GM12864 (cell line): ENCODE results near the gene FBXW5.
A peak's percentile ranks its signal among the peaks of the same experiment; 100 is the strongest.

ENCODE experiments used
- DNase-seq: peaks from one replicate; pipeline ENCODE4 v3.0.0-alpha.2; 2011; ENCODE audit warnings: low read depth
- H3K4me3 ChIP-seq: 2 replicates; pipeline ENCODE4 v1.5.1; 2011; ENCODE audit warnings: mild to moderate bottlenecking, low read depth, low read length, control low read depth
- TF ChIP-seq, protein P1 (sequence below): IDR thresholded peaks from 2 replicates; pipeline ENCODE4 v1.5.1; 2011; ENCODE audit warnings: low read depth, mild to moderate bottlenecking, moderate library complexity, low read length, control low read depth, inconsistent platforms; ENCODE audit errors: missing control alignments

Gene FBXW5

DNA sequence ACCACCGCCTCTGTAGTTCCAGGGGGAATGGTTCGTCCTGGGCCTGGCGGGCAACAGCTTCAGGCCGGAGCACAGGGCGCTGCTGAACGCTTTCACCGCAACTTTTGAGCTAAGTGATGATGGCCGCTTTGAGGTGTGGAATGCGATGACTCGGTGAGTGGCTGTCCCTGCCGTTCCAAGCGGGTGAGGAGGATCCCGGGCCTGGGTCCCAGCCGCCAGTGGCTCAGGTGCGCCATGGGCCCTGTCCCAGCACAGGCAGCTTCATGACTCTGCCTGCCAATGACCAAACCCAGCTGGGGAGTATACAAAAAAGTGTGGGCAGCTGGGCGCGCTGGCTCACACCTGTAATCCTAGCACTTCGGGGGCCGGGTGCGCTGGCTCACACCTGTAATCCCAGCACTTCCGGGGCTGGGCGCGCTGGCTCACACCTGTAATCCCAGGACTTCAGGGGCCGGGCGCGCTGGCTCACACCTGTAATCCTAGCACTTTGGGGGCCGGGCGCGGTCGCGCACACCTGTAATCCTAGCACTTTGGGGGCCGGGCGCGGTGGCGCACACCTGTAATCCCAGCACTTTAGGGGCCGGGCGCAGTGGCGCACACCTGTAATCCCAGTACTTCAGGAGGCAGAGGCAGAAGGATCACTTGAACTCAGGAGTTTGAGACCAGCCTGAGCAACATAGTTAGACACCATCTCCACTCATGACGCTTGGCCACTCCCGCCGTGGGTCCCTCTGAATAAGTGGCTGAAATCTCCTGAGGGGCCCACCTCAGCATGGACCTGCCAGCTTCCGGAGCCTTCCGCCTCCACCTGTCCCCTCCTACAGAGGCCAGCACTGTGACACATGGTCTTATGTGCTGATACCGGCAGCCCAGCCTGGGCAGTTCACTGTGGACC, 8.6 kb upstream of the FBXW5 start:
- TF ChIP-seq, protein P1, sequence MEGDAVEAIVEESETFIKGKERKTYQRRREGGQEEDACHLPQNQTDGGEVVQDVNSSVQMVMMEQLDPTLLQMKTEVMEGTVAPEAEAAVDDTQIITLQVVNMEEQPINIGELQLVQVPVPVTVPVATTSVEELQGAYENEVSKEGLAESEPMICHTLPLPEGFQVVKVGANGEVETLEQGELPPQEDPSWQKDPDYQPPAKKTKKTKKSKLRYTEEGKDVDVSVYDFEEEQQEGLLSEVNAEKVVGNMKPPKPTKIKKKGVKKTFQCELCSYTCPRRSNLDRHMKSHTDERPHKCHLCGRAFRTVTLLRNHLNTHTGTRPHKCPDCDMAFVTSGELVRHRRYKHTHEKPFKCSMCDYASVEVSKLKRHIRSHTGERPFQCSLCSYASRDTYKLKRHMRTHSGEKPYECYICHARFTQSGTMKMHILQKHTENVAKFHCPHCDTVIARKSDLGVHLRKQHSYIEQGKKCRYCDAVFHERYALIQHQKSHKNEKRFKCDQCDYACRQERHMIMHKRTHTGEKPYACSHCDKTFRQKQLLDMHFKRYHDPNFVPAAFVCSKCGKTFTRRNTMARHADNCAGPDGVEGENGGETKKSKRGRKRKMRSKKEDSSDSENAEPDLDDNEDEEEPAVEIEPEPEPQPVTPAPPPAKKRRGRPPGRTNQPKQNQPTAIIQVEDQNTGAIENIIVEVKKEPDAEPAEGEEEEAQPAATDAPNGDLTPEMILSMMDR, result no peak
- DNase-seq, result no peak
- H3K4me3 ChIP-seq, result no peak overlapping the region

DNA sequence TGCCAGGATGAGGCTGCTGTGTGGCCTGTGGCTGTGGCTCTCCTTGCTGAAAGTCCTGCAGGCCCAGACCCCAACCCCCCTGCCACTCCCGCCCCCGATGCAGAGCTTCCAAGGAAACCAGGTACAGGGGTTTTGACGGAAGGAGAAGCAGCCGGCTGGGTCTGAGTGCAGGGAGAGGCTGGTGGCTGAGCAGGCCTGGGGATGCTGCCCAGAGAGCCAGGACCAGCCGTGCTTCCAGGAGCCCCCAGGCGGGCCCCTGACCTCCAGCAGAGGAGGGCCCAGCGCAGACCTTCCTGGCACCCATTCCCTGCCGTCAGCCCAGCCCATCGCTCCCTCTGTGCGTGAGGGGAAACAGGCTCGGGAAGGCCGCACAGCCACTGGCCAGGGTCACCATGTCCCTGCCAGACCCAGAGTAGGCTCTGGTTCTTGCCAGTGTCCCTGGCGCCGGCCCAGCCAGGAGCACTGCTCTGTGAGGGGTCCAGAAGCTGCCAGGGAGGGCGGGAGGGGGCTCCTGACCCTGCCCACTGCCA, 7.8 kb upstream of the FBXW5 start:
- H3K4me3 ChIP-seq, result no peak overlapping the region
- no peak for DNase-seq
- TF ChIP-seq, protein P1, result no peak

DNA sequence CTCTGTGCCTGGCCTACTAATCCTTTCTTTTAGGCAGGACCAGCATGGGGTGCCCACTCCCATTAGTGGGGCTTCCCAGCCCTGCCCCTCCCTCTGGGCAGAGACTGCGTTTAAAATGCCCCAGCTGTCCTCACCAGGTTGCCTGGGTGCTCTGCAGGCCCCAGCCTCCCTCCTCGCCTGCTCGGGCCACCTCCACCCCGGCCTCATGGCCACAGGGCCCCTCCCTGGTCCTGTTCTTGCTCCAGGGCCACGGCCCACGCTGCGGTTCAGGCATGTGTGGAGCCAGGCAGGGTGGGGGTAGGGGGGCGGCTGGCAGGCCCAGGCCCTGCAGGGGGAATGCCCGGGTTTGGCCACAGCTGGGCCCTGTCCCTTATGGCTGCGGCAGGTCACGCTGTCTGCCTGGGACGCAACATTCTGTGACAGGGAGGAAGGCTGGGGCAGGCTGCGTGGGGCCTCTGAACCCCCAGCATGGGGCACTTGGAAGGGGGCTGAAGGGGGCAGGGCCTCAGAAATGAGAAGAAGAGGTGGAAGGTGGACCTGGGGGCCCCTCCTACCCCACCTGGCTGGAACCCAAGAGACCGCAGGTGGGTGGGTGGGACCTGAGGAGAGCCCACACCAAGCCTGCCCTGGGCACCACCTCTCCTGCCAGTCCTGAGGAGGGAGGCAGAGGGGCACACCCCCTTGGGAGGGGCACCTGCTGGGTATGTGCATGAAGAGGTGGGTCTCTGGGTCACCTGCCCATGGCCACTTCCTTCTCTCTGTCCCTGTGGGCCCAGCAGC, 7.2 kb upstream of the FBXW5 start, which contains the start of gene LCN12:
TSS of gene LCN12 (plus strand) at position 733 of the 780 bp plus-strand sequence. CDS start 55 bp downstream, outside the sequence.
- TF ChIP-seq, protein P1, result no peak
- no peak for DNase-seq

DNA sequence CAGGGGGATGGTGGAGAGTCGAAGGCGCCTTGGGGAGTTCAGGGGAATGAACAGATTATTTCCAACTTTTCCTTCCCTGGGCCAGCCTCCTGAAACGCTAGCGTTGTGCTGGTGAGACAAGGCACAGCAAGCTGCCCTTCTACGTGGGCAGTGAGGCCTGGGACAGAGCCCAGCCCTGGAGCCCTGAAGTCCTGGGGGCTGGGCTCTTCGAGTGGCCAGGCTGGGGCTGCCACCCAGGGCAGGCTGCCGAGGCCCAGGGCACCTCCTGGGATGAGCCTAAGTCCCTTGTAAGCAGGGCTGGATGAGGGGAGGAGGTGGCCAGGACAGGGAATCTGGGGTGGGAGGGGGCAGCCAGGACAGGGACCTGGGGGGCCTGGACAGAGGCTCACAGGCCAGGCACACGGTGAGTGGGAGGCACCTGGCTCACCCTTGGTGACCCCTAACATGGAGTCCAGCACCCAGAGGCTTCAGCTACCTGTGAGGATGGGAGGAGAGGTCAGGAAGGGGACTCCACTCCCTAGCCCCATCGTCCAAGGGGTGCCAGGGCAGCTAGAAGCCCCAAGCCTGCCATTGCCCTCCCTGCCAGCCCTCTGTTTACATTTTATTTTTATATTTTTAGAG, 6.2 kb upstream of the FBXW5 start:
- no peak for DNase-seq
- peak overlapping the region; percentile 55; the same call in 1 of the 2 replicates for H3K4me3 ChIP-seq
- TF ChIP-seq, protein P1, result no peak

More for the DNA sequence above, 7.2 kb upstream of the FBXW5 start, which contains the start of gene LCN12:
- H3K4me3 ChIP-seq, result no peak within 1 kb of the TSS

DNA sequence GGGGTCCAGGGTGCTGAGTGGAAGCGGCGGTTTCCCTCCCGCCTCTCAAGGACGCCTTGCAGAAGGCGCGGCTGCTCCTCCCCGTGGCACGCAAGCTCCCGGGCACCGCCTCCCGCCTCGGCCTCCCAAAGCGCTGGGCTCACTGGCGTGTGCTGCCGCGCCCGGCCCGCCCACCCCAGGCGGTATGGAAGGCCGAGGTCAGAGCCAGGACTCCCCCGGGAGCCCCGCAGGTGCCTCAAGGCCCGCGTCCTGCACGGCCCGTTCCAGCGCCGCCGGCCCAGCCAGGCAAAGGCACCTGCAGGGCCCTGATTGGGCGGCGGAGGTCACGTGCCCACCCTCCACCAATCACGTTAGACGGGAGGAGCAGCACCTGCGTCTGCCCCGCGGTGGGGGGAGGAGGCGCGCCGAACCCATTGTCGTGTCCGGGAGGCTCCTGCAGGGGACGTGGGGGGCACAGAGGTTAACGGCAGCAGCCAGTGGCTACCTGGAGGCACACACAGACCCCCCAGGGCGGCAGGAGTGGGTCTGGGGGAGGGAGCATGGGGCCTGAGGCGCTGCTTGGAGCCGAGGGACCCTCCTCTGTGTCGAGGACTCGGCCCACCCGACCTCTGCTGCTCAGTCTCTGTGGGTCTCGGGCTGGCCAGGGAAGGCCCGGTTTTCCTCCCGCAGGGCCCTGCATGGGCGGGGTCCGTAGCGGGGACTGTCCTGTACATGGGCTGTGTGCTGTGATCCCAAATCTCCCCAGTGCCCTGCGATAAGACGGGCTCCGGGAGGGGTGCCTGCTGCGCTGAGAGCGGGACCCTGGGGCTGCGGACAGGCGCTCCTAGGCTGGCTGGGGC, 5.5 kb upstream of the FBXW5 start:
- TF ChIP-seq, protein P1, result peak; percentile 36
- DNase-seq, result peak; percentile 87
- H3K4me3 ChIP-seq, result peak overlapping the region; percentile 55
